ENCODE results near the gene MARK3. TPM values are rescaled to one million over a fixed set of nuclear protein-coding genes. Genes with fewer than 3 reads are reported as not detected.

MARK3 gene
- total RNA-seq (2016; rRNA removed; fragmentation: Illumina TruSeq; extraction: Trizol): 41.4 and 56.6 TPM in 2 replicates
- 25.7 and 31.4 TPM in 2 replicates for total RNA-seq (2016; cell fraction: cytosol; rRNA removed; fragmentation: Illumina TruSeq; extraction: Trizol; ENCODE audit: low read depth)
- 41.7 and 52.5 TPM in 2 replicates for total RNA-seq (2016; cell fraction: insoluble cytoplasmic fraction; rRNA removed; fragmentation: Illumina TruSeq; extraction: Trizol)
- total RNA-seq (2016; cell fraction: membrane; rRNA removed; fragmentation: Illumina TruSeq; extraction: Trizol): 39.1 and 48.5 TPM in 2 replicates
- total RNA-seq (2016; cell fraction: nucleus; rRNA removed; fragmentation: Illumina TruSeq; extraction: Trizol): 69.9 and 73.0 TPM in 2 replicates
- 45.0 and 47.7 TPM in 2 replicates for polyA plus RNA-seq (2011; rRNA removed)
- polyA plus RNA-seq (2011; cell fraction: cytosol; rRNA removed): 20.4 and 22.0 TPM in 2 replicates
- polyA plus RNA-seq (2011; cell fraction: nucleus; rRNA removed): 65.4 and 76.5 TPM in 2 replicates
- 28.5 and 28.9 TPM in 2 replicates for polyA plus RNA-seq (2012)
- polyA plus RNA-seq (2016; cell fraction: cytosol; fragmentation: Illumina TruSeq; extraction: Trizol; ENCODE audit: low read depth): 16.6 and 18.4 TPM in 2 replicates
- 45.7 and 50.4 TPM in 2 replicates for polyA plus RNA-seq (2016; cell fraction: insoluble cytoplasmic fraction; fragmentation: Illumina TruSeq; extraction: Trizol; ENCODE audit: low read depth)
- polyA plus RNA-seq (2016; cell fraction: membrane; fragmentation: Illumina TruSeq; extraction: Trizol; ENCODE audit: low read depth): 24.0 and 32.3 TPM in 2 replicates
- 133 and 146 TPM in 2 replicates for polyA plus RNA-seq (2016; cell fraction: nucleus; fragmentation: Illumina TruSeq; extraction: Trizol; ENCODE audit: insufficient read depth, low read depth)
- polyA minus RNA-seq (2011; rRNA and poly(A)+ RNA removed; ENCODE audit: low replicate concordance): 31.1 and 72.6 TPM in 2 replicates
- polyA minus RNA-seq (2011; cell fraction: cytosol; rRNA and poly(A)+ RNA removed): 21.5 and 30.2 TPM in 2 replicates
- 80.9 and 98.8 TPM in 2 replicates for polyA minus RNA-seq (2011; cell fraction: nucleus; rRNA and poly(A)+ RNA removed)
- Bru-seq, nascent RNA: percentile 76 among the genes with signal in this experiment
- percentile 86 among the genes with signal in this experiment for BruChase-seq, experiment 1, labeled RNA remaining after a 6-hour chase
- percentile 83 among the genes with signal in this experiment for BruChase-seq, experiment 2, labeled RNA remaining after a 2-hour chase
- long read RNA-seq, experiment 1, partial matches to known transcripts: 4 of 4 reads
- long read RNA-seq, experiment 1, other reads (novel, unspliced or antisense): 0 of 4 reads
- long read RNA-seq, experiment 2, transcript MARK3-201 (16 exons, 2,911 nt): minor isoform, 8 of 79 reads
- long read RNA-seq, experiment 2, transcript MARK3-202 (16 exons, 3,283 nt): major isoform, 27 of 79 reads
- long read RNA-seq, experiment 2, partial matches to known transcripts: 16 of 79 reads
- long read RNA-seq, experiment 2, other reads (novel, unspliced or antisense): 22 of 79 reads

DNA sequence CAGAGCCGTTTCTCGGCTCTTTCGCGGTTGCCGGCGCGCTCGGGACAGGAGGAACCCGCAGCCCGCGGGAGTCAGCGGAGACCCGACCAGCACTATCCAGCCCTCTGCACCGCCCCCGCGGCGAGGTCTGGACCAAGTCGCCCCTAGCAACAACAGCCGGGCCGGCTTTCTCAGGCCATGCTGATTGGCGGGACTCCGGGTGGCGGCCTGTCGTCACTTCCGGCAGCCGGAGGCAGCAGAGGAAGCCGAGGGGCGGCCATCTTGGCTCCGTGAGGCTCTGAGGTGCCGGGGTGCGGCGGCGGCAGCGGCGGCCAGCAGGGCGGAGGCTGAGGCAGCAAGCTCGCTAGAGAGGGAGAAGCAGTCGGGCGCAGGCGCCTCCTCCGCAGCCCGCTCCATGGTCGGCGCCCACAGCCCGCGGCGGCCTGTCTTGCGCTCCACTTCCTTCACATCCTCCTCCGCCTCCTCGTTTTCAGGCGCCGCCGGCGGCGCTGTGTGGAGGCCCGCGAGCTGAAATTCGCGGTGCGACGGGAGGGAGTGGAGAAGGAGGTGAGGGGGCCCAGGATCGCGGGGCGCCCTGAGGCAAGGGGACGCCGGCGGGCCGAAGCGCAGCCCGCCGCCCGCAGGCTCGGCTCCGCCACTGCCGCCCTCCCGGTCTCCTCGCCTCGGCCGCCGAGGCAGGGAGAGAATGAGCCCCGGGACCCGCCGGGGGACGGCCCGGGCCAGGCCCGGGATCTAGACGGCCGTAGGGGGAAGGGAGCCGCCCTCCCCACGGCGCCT lies at the start of gene MARK3:
TSS of gene MARK3 (plus strand) at position 264 of the 777 bp plus-strand sequence. CDS start 615 bp downstream, outside the sequence.
- peak within 1 kb of the TSS; percentile 95 for H3K4me2 ChIP-seq (ENCODE audit: low read depth, low read length)
- peak; percentile 97 for ATAC-seq
- in situ Hi-C loops (cut with HindIII; ENCODE audit: extremely low pct_ligation_motif_present, low pct_unique_long_range_greater_than_20kb): no loop called here
- peaks cover 28% of the 10 kb centered on the region for H3K4me1 ChIP-seq (ENCODE audit: insufficient read depth, low read length)
- ChIA-PET POLR2A (interaction anchor here (1.0 to 1.2 kb wide), 2 partner anchors 52 to 144 kb away, joined by 4 read pairs; partner anchors contain the start of genes EIF5 and TRMT61A), CTCF (ENCODE audit: low intra/inter-chr PET ratio, low total read pairs) (no interaction called here)
- H3K4me3 ChIP-seq (replicated peaks in 1 of 3; ENCODE audit: insufficient read depth in 1 of 3, low read depth in 2 of 3, low read length in 3 of 3): peak within 1 kb of the TSS; percentile 92 to 98 (median 93)
- intact Hi-C loops (cut with micrococcal nuclease; ENCODE audit: unreplicated experiment): loop anchor here (5.0 kb wide), 1 partner anchor 38 kb away; no protein-coding TSS in a partner anchor
- H3K9me3 ChIP-seq (ENCODE audit: low read length): no peaks in the 10 kb centered on the region
- no TSS peak for BruUV-seq (replicated peaks)
- peaks cover 40% of the 10 kb centered on the region for H3K79me2 ChIP-seq (ENCODE audit: insufficient read depth, low read length)
- H3K36me3 ChIP-seq (replicated peaks in 1 of 2; ENCODE audit: control insufficient read depth in 1 of 2, insufficient read depth in 2 of 2, low read length in 2 of 2): peaks cover 0 to 4% of the 10 kb centered on the region in 2 experiments; a peak in 1 of 5 replicates
- WGBS (ENCODE audit: low lambda C conversion rate): 0% methylated on average over 20 of the region's 91 CpGs
- peak within 1 kb of the TSS; percentile 92 for H3K9ac ChIP-seq (ENCODE audit: insufficient read depth, low read depth, low read length)
- peaks cover 23% of the 10 kb centered on the region for H4K20me1 ChIP-seq (ENCODE audit: insufficient read depth, low read length)
- peak within 1 kb of the TSS; percentile 46 for H2AFZ ChIP-seq (ENCODE audit: low read length)
- FAIRE-seq: peak; percentile 47
- peak; percentile 92 for DNase-seq (ENCODE audit: low spot score)
- peaks cover 1 to 4% of the 10 kb centered on the region in 2 experiments; a peak in 2 of 5 replicates for H3K27me3 ChIP-seq (ENCODE audit: control insufficient read depth in 1 of 2, insufficient read depth in 2 of 2, low read length in 2 of 2)
- H3K27ac ChIP-seq (ENCODE audit: extremely low read length, insufficient read depth, low read length): peak within 1 kb of the TSS; percentile 88
- TF ChIP-seq, protein P1, sequence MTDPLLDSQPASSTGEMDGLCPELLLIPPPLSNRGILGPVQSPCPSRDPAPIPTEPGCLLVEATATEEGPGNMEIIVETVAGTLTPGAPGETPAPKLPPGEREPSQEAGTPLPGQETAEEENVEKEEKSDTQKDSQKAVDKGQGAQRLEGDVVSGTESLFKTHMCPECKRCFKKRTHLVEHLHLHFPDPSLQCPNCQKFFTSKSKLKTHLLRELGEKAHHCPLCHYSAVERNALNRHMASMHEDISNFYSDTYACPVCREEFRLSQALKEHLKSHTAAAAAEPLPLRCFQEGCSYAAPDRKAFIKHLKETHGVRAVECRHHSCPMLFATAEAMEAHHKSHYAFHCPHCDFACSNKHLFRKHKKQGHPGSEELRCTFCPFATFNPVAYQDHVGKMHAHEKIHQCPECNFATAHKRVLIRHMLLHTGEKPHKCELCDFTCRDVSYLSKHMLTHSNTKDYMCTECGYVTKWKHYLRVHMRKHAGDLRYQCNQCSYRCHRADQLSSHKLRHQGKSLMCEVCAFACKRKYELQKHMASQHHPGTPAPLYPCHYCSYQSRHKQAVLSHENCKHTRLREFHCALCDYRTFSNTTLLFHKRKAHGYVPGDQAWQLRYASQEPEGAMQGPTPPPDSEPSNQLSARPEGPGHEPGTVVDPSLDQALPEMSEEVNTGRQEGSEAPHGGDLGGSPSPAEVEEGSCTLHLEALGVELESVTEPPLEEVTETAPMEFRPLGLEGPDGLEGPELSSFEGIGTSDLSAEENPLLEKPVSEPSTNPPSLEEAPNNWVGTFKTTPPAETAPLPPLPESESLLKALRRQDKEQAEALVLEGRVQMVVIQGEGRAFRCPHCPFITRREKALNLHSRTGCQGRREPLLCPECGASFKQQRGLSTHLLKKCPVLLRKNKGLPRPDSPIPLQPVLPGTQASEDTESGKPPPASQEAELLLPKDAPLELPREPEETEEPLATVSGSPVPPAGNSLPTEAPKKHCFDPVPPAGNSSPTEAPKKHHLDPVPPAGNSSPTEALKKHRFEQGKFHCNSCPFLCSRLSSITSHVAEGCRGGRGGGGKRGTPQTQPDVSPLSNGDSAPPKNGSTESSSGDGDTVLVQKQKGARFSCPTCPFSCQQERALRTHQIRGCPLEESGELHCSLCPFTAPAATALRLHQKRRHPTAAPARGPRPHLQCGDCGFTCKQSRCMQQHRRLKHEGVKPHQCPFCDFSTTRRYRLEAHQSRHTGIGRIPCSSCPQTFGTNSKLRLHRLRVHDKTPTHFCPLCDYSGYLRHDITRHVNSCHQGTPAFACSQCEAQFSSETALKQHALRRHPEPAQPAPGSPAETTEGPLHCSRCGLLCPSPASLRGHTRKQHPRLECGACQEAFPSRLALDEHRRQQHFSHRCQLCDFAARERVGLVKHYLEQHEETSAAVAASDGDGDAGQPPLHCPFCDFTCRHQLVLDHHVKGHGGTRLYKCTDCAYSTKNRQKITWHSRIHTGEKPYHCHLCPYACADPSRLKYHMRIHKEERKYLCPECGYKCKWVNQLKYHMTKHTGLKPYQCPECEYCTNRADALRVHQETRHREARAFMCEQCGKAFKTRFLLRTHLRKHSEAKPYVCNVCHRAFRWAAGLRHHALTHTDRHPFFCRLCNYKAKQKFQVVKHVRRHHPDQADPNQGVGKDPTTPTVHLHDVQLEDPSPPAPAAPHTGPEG (CRISPR knock-in tag; IDR thresholded peaks at IDR 0.05): no peak
- TF ChIP-seq, protein P2, sequence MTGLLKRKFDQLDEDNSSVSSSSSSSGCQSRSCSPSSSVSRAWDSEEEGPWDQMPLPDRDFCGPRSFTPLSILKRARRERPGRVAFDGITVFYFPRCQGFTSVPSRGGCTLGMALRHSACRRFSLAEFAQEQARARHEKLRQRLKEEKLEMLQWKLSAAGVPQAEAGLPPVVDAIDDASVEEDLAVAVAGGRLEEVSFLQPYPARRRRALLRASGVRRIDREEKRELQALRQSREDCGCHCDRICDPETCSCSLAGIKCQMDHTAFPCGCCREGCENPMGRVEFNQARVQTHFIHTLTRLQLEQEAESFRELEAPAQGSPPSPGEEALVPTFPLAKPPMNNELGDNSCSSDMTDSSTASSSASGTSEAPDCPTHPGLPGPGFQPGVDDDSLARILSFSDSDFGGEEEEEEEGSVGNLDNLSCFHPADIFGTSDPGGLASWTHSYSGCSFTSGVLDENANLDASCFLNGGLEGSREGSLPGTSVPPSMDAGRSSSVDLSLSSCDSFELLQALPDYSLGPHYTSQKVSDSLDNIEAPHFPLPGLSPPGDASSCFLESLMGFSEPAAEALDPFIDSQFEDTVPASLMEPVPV (CRISPR knock-in tag; IDR thresholded peaks at IDR 0.05): peak; percentile 18; the same call in 1 of the 2 replicates
- 0 out of 2 replicates have a peak, but pooled peaks have one; percentile 10 for TF ChIP-seq MEF2D (CRISPR knock-in tag; IDR thresholded peaks at IDR 0.05)
- peak; percentile 72; the same call in 1 of the 2 replicates for TF ChIP-seq ZNF709 (CRISPR knock-in tag; IDR thresholded peaks at IDR 0.05)
- TF ChIP-seq, protein P3, sequence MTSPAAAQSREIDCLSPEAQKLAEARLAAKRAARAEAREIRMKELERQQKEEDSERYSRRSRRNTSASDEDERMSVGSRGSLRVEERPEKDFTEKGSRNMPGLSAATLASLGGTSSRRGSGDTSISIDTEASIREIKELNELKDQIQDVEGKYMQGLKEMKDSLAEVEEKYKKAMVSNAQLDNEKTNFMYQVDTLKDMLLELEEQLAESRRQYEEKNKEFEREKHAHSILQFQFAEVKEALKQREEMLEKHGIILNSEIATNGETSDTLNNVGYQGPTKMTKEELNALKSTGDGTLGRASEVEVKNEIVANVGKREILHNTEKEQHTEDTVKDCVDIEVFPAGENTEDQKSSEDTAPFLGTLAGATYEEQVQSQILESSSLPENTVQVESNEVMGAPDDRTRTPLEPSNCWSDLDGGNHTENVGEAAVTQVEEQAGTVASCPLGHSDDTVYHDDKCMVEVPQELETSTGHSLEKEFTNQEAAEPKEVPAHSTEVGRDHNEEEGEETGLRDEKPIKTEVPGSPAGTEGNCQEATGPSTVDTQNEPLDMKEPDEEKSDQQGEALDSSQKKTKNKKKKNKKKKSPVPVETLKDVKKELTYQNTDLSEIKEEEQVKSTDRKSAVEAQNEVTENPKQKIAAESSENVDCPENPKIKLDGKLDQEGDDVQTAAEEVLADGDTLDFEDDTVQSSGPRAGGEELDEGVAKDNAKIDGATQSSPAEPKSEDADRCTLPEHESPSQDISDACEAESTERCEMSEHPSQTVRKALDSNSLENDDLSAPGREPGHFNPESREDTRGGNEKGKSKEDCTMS (CRISPR knock-in tag; conservative IDR thresholded peaks at IDR 0.05): no peak
